ENCODE data around the gene FTO. TPM values are rescaled to one million over a fixed set of nuclear protein-coding genes. Genes with fewer than 3 reads are reported as not detected.

Gene FTO
- total and polyA plus RNA-seq, 2 of the 8 experiments (the other 6 are each of a cell fraction or from before 2014, with no cell fraction given), result 34.5 to 59.8 TPM

- H2BK12ac ChIP-seq (ENCODE audit: low read depth, low read length), result no peak overlapping the region
- no peaks in the 10 kb centered on the region for H4K20me1 ChIP-seq (replicated peaks in 1 of 2; ENCODE audit: control insufficient read depth in 1 of 2, insufficient read depth in 2 of 2, low read length in 2 of 2)
- no peaks in the 10 kb centered on the region for H3K79me1 ChIP-seq (ENCODE audit: low read depth, low read length)
- H3K27me3 ChIP-seq (replicated peaks in 1 of 4; ENCODE audit: control insufficient read depth in 3 of 4, extremely low read depth in 1 of 4, insufficient read depth in 3 of 4, low read length in 3 of 4), result no peaks in the 10 kb centered on the region
- ChIA-PET CTCF (ENCODE audit: partially characterized antibody) (no interaction called here), POLR2A (ENCODE audit: partially characterized antibody) (no interaction called here)
- no peak for TF ChIP-seq MAX (IDR thresholded peaks at IDR 0.05)
- no peak for TF ChIP-seq SP2 (IDR thresholded peaks at IDR 0.05; ENCODE audit: low read length)
- TF ChIP-seq KDM5A (IDR thresholded peaks at IDR 0.05; ENCODE audit: low read length), result no peak
- no peak for TF ChIP-seq RXRA (IDR thresholded peaks at IDR 0.05; ENCODE audit: insufficient read depth, low read depth, low read length)
- TF ChIP-seq NRF1 (IDR thresholded peaks at IDR 0.05; ENCODE audit: low read depth, low read length), result no peak
- TF ChIP-seq EGR1 (IDR thresholded peaks at IDR 0.05; ENCODE audit: borderline replicate concordance, low read depth, low read length), result no peak
- TF ChIP-seq CHD1 (IDR thresholded peaks at IDR 0.05; ENCODE audit: low read depth, low read length), result no peak
- TF ChIP-seq USF2 (IDR thresholded peaks at IDR 0.05; ENCODE audit: low read length), result no peak
- no peak for TF ChIP-seq YY1 (IDR thresholded peaks at IDR 0.05; ENCODE audit: low read depth, low read length)
- TF ChIP-seq ATF2 (IDR thresholded peaks at IDR 0.05; ENCODE audit: low read length), result no peak
- no peak for TF ChIP-seq MAFK (IDR thresholded peaks at IDR 0.05; ENCODE audit: low read depth, low read length)
- no peak overlapping the region for H3K4me3 ChIP-seq (ENCODE audit: extremely low read depth in 1 of 4, insufficient read depth in 2 of 4, low read depth in 3 of 4, low read length in 4 of 4)
- H3K27ac ChIP-seq (ENCODE audit: low read depth, low read length), result no peak overlapping the region
- H4K5ac ChIP-seq (ENCODE audit: insufficient read length, low read depth, low read length), result no peak overlapping the region
- no peak overlapping the region for H2BK5ac ChIP-seq (ENCODE audit: low read depth, low read length)
- no peak overlapping the region for H3K4me2 ChIP-seq (ENCODE audit: insufficient read depth in 1 of 2, low read depth in 2 of 2, low read length in 2 of 2)
- no peaks in the 10 kb centered on the region for H3K79me2 ChIP-seq (ENCODE audit: control insufficient read depth in 1 of 2, insufficient read depth in 2 of 2, low read length in 2 of 2)
- WGBS, 2 experiments (ENCODE audit: extremely low coverage in 1 of 2, insufficient coverage in 1 of 2, insufficient read length in 1 of 2, insufficient replicate concordance in 2 of 2, low coverage in 1 of 2, low lambda C conversion rate in 2 of 2, missing lambda C conversion rate in 1 of 2), result 63% methylated on average over 3 of the region's 3 CpGs; no CpG with 5 or more reads in 1 of the 2 experiments
- H3K14ac ChIP-seq (ENCODE audit: insufficient read length), result no peak overlapping the region
- no peak overlapping the region for H2BK20ac ChIP-seq (ENCODE audit: low read length)
- H3K4me1 ChIP-seq (replicated peaks in 1 of 4; ENCODE audit: control insufficient read depth in 3 of 4, insufficient read depth in 4 of 4, low read length in 3 of 4), result no peaks in the 10 kb centered on the region
- H3K23me2 ChIP-seq (ENCODE audit: low read depth, low read length), result no peaks in the 10 kb centered on the region
- H3K18ac ChIP-seq (ENCODE audit: extremely low read depth, low read length), result no peak overlapping the region
- no peak overlapping the region for H3K4ac ChIP-seq (replicated peaks; ENCODE audit: insufficient read length, low read depth, low read length)
- H2BK120ac ChIP-seq (replicated peaks; ENCODE audit: low read depth, low read length), result no peak overlapping the region
- H2AK5ac ChIP-seq (ENCODE audit: low read depth, low read length), result no peak overlapping the region
- no peak overlapping the region for H4K8ac ChIP-seq (ENCODE audit: extremely low read depth, insufficient read depth, low read length)
- no peaks in the 10 kb centered on the region for H3K36me3 ChIP-seq (ENCODE audit: control insufficient read depth in 2 of 4, insufficient read depth in 4 of 4, low read length in 3 of 4)
- no peaks in the 10 kb centered on the region for H3K9me3 ChIP-seq (ENCODE audit: insufficient read depth in 2 of 2, low read depth in 1 of 2, low read length in 1 of 2)
- H2BK15ac ChIP-seq (ENCODE audit: low read length), result no peak overlapping the region
- no peak overlapping the region for H2AFZ ChIP-seq (ENCODE audit: low read length)
- H4K91ac ChIP-seq (replicated peaks; ENCODE audit: insufficient read length, low read length), result no peak overlapping the region
- DNase-seq (ENCODE audit: low read depth in 1 of 2, low spot score in 2 of 2) (no peak), FAIRE-seq (no peak)
- H3K9ac ChIP-seq (replicated peaks in 1 of 4; ENCODE audit: extremely low read depth in 1 of 4, low read depth in 3 of 4, low read length in 3 of 4), result no peak overlapping the region
- H3K23ac ChIP-seq (ENCODE audit: insufficient read length), result no peak overlapping the region
- no peak overlapping the region for H3K56ac ChIP-seq (replicated peaks; ENCODE audit: insufficient read length, low read depth, low read length)
Observed at GRCh38 chr16:54097774-54098173, 393.8 kb downstream of the FTO start.

Data from H1 (cell line).